GM18907 (cell line): Measurements from ENCODE around the gene WNT2.
"Not testable (repeated sequence)": the region's sequence is repeated elsewhere in the genome, so short reads cannot be mapped to it uniquely, and the experiment has no call there.

Experiments
- ATAC-seq: cut with Tn5 transposase; IDR thresholded peaks from one replicate; pipeline ENCODE4 v1.9.1; 2021; ENCODE audit warnings: mild to moderate bottlenecking, moderate library complexity; ENCODE audit not compliant: unreplicated experiment

WNT2 gene

DNA sequence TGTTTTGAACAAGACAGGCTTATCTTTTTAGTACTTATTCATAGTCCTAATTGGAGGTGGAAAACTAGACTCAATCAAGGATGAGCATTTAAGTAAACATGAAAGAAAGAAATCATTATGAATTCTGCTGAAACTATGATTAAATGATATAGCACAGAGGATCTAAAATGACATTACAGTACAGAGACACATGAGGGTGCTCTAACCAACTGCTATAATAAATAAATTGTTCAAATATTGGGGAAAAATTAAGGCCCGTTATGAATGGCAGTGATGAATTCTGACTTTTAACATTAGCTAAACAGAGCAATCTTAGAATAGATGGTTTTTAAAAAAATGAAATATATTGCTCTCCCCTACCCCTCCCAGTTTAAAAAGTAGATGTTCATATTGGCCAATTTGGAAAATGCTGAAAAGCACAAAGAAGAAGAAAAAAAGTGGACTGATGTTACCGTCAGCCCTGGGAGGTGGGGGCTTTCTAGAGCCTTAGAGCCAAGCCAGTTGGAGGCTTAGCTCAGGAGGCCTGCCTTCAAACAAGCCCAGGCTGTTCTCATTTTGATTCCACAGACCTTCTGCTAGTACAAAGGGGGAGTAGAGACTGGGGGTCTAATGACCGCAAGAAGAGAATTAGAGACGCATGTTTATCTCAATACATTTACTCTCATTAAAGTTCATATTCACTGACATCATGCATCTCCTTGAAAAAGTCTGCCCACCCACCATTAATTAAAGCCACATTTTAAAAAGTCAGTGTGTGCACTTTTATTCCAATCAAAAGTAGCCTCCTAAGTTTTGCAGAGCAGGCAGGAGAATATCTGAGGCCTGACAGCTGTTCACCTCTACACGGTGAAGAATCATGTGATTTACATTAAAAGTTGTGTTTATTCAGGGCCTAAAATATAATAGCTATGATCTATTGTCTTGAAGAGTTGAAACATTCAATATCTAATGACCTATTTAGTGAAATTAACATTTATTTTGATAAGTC is 10.0 kb downstream of the WNT2 start:
- no peak for ATAC-seq

- ATAC-seq: no peak
Measured at GRCh38 chr7:117308891-117309290, 14.0 kb downstream of the WNT2 start.

DNA sequence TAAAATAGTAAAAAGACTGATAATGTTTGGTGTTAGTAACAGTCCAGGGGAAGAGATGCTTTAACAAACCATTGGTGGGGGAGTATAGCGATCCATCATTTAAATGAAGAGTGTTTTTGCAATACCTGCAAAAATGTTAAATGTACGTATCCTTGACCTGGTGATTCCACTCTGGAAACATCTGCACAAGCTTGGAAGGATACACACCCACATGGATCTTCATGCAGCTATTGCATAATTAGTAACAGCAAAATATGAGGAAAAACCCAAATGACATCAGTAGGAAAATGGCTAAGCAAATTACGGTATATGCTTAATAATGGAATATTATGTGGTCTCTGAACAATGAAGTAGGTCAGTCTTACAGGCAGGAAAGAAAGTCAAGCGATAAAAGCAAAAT is 20.5 kb downstream of the WNT2 start:
- no peak for ATAC-seq

DNA sequence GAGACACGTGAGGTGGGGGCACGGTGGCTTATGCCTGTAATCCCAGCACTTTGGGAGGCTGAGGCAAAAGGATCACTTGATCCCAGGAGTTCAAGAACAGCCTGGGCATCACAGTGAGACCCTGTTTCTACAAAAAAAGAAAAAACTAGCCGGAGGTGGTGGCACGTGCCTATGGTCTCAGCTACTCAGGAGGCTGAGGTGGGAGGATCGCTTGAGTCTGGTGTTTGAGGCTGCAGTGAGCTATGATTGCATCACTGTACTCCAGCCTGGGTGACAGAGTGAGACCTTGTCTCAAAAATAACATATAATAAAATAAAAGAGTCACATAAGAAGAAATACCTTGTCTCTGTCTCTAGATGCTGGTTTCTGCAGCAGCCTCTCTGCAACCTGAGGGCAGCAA is 22.4 kb downstream of the WNT2 start:
- ATAC-seq: not testable (repeated sequence)

DNA sequence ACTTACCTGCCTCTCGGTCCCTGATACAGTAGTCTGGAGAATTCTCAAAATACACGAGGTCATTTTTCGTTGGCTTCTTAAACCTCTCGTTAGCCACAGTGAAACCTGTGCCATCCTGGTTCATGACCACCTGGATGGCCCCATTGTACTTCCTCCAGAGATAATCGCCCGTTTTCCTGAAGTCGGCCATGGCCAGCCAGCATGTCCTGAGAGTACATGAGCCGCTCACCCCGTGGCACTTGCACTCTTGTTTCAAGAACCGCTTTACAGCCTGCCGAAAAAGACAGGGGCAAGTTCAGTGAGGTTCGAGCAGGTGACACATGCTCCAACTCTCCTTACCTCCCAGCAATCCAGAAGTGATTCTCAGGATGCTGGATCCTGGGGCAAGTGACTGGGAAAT is 25.3 kb downstream of the WNT2 start:
- no peak for ATAC-seq

DNA sequence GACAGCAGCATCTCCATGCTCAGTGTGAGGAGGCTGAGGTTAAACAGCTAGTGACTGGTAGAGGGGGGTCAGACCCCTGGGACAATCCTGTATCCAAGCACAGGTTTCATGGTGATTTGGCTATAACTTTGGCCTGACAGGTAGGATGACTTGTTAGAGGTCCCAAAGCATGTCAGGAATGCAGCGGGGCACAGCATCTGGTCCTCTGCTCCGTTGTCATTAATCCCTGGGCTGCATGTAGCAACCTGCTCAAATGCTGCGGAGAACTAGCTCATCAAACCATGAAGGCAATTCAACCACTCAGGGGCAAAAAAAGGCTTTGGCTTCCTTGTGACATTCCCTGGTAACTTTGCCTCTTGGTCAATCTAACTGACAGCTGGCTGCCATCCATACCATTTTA is 26.8 kb downstream of the WNT2 start:
- no peak for ATAC-seq

DNA sequence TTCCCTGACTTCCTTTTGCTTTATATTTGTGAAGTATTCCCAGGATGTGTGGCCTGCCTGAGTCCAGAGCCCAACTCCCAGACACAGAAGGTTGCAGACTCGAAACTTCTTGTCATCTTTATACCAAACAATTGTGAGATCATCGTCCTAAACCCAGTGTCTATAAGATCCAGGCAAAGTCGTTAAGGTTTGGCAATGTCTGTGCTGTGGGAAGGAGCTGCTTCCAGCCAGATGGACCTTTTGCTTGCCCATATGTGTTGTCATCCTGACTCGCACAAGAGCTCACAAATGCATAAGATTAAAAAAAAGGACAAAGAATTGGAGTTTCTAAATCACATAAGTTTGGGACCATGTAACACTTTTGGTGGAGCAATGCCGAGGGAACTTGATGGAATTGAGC is 37.0 kb downstream of the WNT2 start:
- ATAC-seq: no peak

- no peak for ATAC-seq
Measured at GRCh38 chr7:117284692-117285091, 38.2 kb downstream of the WNT2 start.

GRCh38 chr7:117283779-117284178 is 39.1 kb downstream of the WNT2 start:
- ATAC-seq: no peak

DNA sequence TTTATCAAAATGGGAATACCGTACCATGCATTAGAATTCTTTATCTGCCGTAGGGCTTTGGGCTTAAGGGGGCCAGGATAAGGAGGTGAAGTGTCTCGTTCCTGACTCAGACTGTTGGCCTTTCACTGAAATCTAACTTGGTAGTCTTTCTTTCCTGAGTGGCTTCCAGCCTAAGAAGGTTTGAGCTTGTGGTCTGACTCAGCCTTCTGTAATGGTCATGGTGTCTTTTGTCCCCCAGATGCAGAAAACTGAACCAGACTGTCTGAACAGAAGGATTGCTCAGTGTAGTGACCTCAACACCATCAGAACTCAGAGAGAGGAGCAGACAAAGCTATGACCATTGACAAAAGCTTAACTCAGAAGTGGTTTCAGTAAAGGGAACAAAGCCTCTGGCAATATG is 39.5 kb downstream of the WNT2 start:
- no peak for ATAC-seq

DNA sequence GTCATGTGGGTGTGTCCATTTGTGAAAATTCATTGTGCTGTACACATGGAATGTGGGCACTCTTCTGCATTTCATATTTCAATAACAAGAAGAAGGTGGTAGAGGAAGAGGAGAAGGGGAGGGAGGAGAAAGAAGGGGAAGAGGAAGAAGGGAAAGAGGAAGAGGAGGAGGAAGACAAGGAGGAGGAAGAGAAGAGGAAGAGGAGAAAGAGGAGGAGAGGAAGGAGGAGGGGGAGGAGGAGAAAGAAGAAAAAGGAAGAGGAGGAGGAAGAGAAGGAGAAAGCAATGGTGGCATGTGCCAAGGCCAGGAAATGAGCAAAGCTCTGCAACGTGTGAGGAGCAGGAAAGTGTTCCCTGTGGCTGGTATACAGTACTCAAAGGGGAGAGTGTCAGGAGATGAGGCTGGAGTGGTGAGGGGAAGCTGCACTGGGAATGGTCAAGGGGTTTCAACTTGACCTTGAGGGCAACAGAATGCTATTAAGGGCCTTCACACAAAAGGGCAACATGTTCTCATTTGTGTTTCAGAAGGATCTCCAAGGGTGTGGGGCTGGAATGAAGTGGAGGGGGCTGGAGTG is 40.5 kb downstream of the WNT2 start:
- no peak for ATAC-seq

DNA sequence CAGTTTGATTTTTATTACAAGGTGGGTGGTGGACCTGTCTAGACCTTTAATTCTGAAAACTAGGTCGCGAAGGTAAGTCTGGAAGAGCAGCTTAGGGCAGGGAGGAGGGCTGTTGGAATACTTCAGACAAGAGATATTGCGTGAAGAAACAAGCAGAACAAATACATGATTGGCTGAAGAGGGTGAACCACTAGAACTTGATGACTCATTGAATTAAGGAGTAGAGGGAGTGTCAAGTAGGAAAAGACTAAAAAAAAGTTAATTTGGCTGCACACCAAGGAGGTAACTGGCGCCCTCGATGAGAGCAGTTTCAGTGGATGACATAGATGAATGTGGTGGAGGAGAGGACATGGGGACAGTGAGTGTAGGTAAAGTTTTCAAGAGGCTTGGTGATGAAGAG is 41.3 kb downstream of the WNT2 start:
- ATAC-seq: no peak

GRCh38 chr7:117279931-117280557 is 42.8 kb downstream of the WNT2 start:
- no peak for ATAC-seq

DNA sequence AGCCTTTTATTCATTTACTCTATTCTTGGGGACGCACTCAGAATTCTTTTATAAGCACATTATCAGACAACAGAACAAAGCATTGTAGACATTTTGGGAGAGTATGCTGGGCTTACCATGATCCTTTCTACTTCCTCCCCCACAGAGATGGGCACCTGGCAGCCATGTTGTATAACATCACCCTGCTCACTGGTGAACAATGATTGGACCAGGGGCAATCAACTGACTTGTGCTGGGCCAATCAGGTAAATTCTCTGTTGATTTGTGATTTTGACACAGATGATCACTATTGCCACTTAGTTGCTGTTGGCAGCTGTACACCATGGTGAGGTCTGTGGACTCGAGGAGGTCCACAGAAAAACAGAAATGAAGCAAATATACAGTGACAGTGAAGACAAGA is 43.7 kb downstream of the WNT2 start:
- no peak for ATAC-seq

DNA sequence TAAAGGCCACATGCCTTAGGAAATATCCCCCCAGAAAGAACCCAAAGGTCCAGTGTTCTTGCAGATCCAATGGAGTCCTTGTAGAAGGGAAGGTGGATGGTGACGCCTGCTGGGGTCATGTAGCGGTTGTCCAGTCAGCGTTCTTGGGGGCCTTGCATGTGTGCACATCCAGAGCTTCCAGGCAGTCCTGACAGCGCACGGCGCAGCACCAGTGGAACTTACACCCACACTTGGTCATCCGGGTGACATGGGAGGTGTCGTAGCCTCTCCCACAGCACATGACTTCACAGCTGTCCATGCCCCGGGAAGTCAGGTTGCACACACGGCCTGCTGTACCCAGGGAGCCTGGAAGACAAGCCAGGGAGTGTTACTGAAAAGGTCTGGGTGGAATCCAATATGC is 44.8 kb downstream of the WNT2 start:
- no peak for ATAC-seq

- no peak for ATAC-seq
Measured at GRCh38 chr7:117277576-117277975, 45.3 kb downstream of the WNT2 start.

DNA sequence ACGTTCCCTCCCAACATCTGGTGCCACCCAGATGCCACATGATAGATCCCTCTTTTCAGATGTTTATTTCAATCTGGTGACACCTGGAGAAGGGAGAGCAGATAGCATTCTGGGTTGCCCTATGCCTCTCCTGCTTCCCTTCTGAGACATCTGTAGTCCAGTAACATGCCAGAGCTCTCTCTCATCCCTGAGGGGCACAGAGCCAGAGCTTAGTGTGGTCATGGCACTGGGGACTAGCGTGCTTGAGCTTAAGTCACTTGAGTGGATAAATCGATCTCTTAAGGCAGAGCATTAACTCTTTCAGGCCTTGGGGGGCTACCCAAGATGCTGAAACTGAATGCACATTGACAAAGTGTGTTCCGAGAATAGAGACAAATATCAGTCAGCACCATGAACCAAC is 47.9 kb downstream of the WNT2 start:
- ATAC-seq: no peak

DNA sequence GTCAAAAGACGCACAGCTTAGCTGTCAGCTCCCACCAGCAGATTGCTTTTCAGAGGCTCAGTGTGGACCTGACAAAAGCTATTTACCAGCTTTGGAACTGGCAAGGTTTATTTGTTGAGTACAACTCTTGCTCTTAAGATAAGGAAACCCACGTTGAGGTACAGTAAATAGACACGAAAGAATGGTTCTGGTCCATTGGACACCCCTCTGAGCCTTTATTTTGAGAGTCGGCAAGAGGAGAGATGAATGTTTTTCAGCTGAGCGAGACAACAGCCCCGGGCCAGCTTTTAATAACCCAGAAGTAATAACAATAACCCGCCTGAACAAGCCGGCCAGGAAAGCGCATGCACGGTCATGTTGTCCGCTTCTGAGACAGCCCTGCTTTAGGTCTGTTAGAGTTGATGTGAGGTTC is 49.0 kb downstream of the WNT2 start:
- ATAC-seq: no peak

- ATAC-seq: no peak
Measured at GRCh38 chr7:117273325-117273724, 49.5 kb downstream of the WNT2 start.

- no peak for ATAC-seq
Measured at GRCh38 chr7:117272017-117272759, 50.7 kb downstream of the WNT2 start.

- ATAC-seq: no peak
Measured at GRCh38 chr7:117271566-117271965, 51.3 kb downstream of the WNT2 start.
